ENCODE results near the gene SLC37A1. TPM values are rescaled to one million over a fixed set of nuclear protein-coding genes. Genes with fewer than 3 reads are reported as not detected.

SLC37A1 gene
- total and polyA plus RNA-seq, 2 of the 13 experiments (the other 11 are each of a cell fraction or from before 2014, with no cell fraction given), result 0.22 to 0.40 TPM

- no peaks in the 10 kb centered on the region for H3K4me1 ChIP-seq (ENCODE audit: insufficient read depth, low read length)
- H4K20me1 ChIP-seq (ENCODE audit: insufficient read depth, low read length), result no peaks in the 10 kb centered on the region
- BruUV-seq (replicated peaks), result no TSS peak
- intact Hi-C loops (cut with micrococcal nuclease; ENCODE audit: unreplicated experiment) (loop anchor here (5.0 kb wide), 1 partner anchor 44 kb away; no protein-coding TSS in a partner anchor), in situ Hi-C loops (cut with HindIII; ENCODE audit: extremely low pct_ligation_motif_present, low pct_unique_long_range_greater_than_20kb) (no loop called here)
- H3K79me2 ChIP-seq (ENCODE audit: insufficient read depth, low read length), result no peaks in the 10 kb centered on the region
- no peak overlapping the region for H2AFZ ChIP-seq (ENCODE audit: low read length)
- FAIRE-seq (no peak), DNase-seq (ENCODE audit: low spot score) (no peak), ATAC-seq (no peak)
- no peaks in the 10 kb centered on the region for H3K9me3 ChIP-seq (ENCODE audit: low read length)
- CTCF ChIA-PET (ENCODE audit: low intra/inter-chr PET ratio, low total read pairs), result no interaction called here
- H3K4me2 ChIP-seq (ENCODE audit: low read depth, low read length), result no peak overlapping the region
- no peak overlapping the region for H3K4me3 ChIP-seq (replicated peaks in 1 of 3; ENCODE audit: insufficient read depth in 1 of 3, low read depth in 2 of 3, low read length in 3 of 3)
- WGBS (ENCODE audit: low lambda C conversion rate), result 60% methylated on average over 9 of the region's 20 CpGs
- peaks cover 2 to 7% of the 10 kb centered on the region in 2 experiments; a peak in 3 of 5 replicates for H3K27me3 ChIP-seq (ENCODE audit: control insufficient read depth in 1 of 2, insufficient read depth in 2 of 2, low read length in 2 of 2)
- TF ChIP-seq ZNF761 (CRISPR knock-in tag; conservative IDR thresholded peaks at IDR 0.05), result no peak
- TF ChIP-seq CERS6 (CRISPR knock-in tag; IDR thresholded peaks at IDR 0.05), result no peak
- POLR2A ChIA-PET, result no interaction called here
- H3K36me3 ChIP-seq (replicated peaks in 1 of 2; ENCODE audit: control insufficient read depth in 1 of 2, insufficient read depth in 2 of 2, low read length in 2 of 2), result no peaks in the 10 kb centered on the region
- no peak overlapping the region for H3K27ac ChIP-seq (ENCODE audit: extremely low read length, insufficient read depth, low read length)
- no peak overlapping the region for H3K9ac ChIP-seq (ENCODE audit: insufficient read depth, low read depth, low read length)
Observed at GRCh38 chr21:42570841-42571387, 57.3 kb downstream of the SLC37A1 start.

- Histone ChIP-seq H2AFZ (ENCODE audit: low read length) (no peak overlapping the region), H3K4me3 (replicated peaks in 1 of 3; ENCODE audit: insufficient read depth in 1 of 3, low read depth in 2 of 3, low read length in 3 of 3) (no peak overlapping the region), H3K27me3 (ENCODE audit: control insufficient read depth in 1 of 2, insufficient read depth in 2 of 2, low read length in 2 of 2) (peaks cover 2 to 7% of the 10 kb centered on the region in 2 experiments; a peak in 3 of 5 replicates), H3K36me3 (replicated peaks in 1 of 2; ENCODE audit: control insufficient read depth in 1 of 2, insufficient read depth in 2 of 2, low read length in 2 of 2) (no peaks in the 10 kb centered on the region), H3K4me1 (ENCODE audit: insufficient read depth, low read length) (no peaks in the 10 kb centered on the region), H3K27ac (ENCODE audit: extremely low read length, insufficient read depth, low read length) (no peak overlapping the region), H3K4me2 (ENCODE audit: low read depth, low read length) (no peak overlapping the region), H3K9me3 (ENCODE audit: low read length) (peaks cover under 1% of the 10 kb centered on the region; the same call in 1 of the 2 replicates), H4K20me1 (ENCODE audit: insufficient read depth, low read length) (no peaks in the 10 kb centered on the region), H3K9ac (ENCODE audit: insufficient read depth, low read depth, low read length) (no peak overlapping the region), H3K79me2 (ENCODE audit: insufficient read depth, low read length) (no peaks in the 10 kb centered on the region)
- WGBS (ENCODE audit: low lambda C conversion rate), result 60% methylated on average over 19 of the region's 20 CpGs
- in situ Hi-C loops (cut with HindIII; ENCODE audit: extremely low pct_ligation_motif_present, low pct_unique_long_range_greater_than_20kb), result no loop called here
- ChIA-PET CTCF (ENCODE audit: low intra/inter-chr PET ratio, low total read pairs) (no interaction called here), POLR2A (no interaction called here)
- intact Hi-C loops (cut with micrococcal nuclease; ENCODE audit: unreplicated experiment), result loop anchor here (5.0 kb wide), 1 partner anchor 44 kb away; no protein-coding TSS in a partner anchor
- BruUV-seq (replicated peaks), result no TSS peak
- DNase-seq (ENCODE audit: low spot score) (no peak), FAIRE-seq (no peak), ATAC-seq (no peak)
- TF ChIP-seq ZNF569 (CRISPR knock-in tag; IDR thresholded peaks at IDR 0.05; ENCODE audit: borderline replicate concordance) (no peak), ARNT (IDR thresholded peaks at IDR 0.05) (no peak), ZNF678 (CRISPR knock-in tag; IDR thresholded peaks at IDR 0.05) (no peak), ZNF646 (CRISPR knock-in tag; IDR thresholded peaks at IDR 0.05) (no peak), JUND (CRISPR knock-in tag; IDR thresholded peaks at IDR 0.05) (no peak), KDM4B (CRISPR knock-in tag; IDR thresholded peaks at IDR 0.05) (no peak)
Observed at GRCh38 chr21:42571391-42572150, 57.9 kb downstream of the SLC37A1 start.

Measured in HepG2 (cell line).